ENCODE results near the gene GSTT2B.
A peak's percentile ranks its signal among the peaks of the same experiment; 100 is the strongest.
"Not testable (repeated sequence)": the region's sequence is repeated elsewhere in the genome, so short reads cannot be mapped to it uniquely, and the experiment has no call there.

The GSTT2B gene

DNA sequence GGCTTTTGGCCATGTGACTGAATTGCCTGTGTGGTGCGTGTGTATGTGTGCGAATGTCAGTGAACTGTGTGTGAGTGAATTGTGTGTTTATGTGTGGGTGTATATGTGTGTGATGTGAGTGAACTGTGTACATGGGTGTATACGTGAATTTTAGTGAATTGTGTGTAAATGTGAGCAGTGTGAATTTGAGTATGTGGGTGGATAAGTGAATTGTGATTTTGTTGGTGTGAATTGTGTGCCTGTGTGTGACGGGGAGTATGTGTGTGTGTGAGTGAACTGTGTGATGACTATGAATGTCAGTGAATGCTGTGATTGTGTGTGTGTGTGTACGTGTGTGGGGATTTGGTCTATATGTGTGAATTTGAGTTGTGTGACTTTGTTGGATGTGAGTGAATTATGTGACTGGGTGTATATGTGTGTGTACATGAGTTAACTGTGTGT, 9.2 kb upstream of the GSTT2B start:
- H3K27me3 ChIP-seq (ENCODE audit: insufficient read depth, low read depth, severe bottlenecking) = no peaks in the 10 kb centered on the region
- H3K36me3 ChIP-seq = peaks cover 19% of the 10 kb centered on the region
- no peak overlapping the region for H3K4me3 ChIP-seq (ENCODE audit: low read depth, low read length)
- no peak for DNase-seq
- H3K27ac ChIP-seq = no peak overlapping the region
- H3K9me3 ChIP-seq (ENCODE audit: severe bottlenecking) = no peaks in the 10 kb centered on the region
- TF ChIP-seq, protein P1, sequence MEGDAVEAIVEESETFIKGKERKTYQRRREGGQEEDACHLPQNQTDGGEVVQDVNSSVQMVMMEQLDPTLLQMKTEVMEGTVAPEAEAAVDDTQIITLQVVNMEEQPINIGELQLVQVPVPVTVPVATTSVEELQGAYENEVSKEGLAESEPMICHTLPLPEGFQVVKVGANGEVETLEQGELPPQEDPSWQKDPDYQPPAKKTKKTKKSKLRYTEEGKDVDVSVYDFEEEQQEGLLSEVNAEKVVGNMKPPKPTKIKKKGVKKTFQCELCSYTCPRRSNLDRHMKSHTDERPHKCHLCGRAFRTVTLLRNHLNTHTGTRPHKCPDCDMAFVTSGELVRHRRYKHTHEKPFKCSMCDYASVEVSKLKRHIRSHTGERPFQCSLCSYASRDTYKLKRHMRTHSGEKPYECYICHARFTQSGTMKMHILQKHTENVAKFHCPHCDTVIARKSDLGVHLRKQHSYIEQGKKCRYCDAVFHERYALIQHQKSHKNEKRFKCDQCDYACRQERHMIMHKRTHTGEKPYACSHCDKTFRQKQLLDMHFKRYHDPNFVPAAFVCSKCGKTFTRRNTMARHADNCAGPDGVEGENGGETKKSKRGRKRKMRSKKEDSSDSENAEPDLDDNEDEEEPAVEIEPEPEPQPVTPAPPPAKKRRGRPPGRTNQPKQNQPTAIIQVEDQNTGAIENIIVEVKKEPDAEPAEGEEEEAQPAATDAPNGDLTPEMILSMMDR (IDR thresholded peaks at IDR 0.05; ENCODE audit: low read depth, low read length) = no peak

DNA sequence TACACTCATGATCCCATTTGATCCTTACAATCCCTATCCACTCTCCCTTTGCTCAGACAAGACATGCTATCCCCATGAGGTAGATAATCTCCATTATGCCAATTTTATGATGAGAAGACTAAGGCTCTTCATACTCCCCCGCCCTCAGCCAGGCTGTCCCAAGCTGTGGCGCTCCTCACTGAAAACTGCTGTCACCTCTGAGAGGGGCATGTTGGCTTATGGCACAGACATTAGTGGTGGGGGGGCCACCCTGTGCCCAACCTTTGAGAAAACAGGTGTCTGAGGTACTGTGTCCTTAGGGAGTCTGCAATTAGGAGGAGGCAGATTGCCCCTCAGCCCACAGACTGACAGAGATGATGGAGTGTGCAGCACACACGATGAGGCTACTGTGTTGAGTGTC, 8.1 kb upstream of the GSTT2B start:
- DNase-seq = no peak
- Histone ChIP-seq H3K27me3 (ENCODE audit: insufficient read depth, low read depth, severe bottlenecking) (no peaks in the 10 kb centered on the region), H3K27ac (no peak overlapping the region), H3K36me3 (peaks cover 19% of the 10 kb centered on the region), H3K4me3 (ENCODE audit: low read depth, low read length) (no peak overlapping the region), H3K9me3 (ENCODE audit: severe bottlenecking) (no peaks in the 10 kb centered on the region)
- TF ChIP-seq, protein P1 (IDR thresholded peaks at IDR 0.05; ENCODE audit: low read depth, low read length) = no peak

DNA sequence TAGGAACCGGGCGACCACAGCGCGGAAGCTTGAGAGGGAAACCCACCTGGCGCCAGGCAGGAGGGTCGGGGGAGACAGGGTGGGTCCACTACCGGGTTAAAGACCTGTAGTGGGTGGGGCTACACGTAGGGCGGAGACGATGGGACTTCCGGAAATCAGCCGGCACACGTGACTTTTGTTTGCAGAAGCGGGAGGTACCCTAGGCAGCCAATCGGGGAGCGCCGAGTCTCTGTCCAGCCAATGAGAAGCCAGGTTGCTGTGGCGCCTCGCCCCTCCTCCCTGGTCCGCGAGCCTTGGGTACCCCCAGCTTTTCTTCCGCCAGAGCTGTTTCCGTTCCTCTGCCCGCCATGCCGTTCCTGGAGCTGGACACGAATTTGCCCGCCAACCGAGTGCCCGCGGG, 5.6 kb upstream of the GSTT2B start, which contains the start of gene DDTL:
DDTL (plus strand) TSS at position 321 of the 400 bp plus-strand sequence; CDS start at position 348, 27 bp downstream.
- not testable (repeated sequence) for H3K4me3 ChIP-seq (ENCODE audit: low read depth, low read length); H3K27ac ChIP-seq; H3K9me3 ChIP-seq (ENCODE audit: severe bottlenecking); DNase-seq; H3K27me3 ChIP-seq (ENCODE audit: insufficient read depth, low read depth, severe bottlenecking)
- peaks cover 19% of the 10 kb centered on the region for H3K36me3 ChIP-seq

DNA sequence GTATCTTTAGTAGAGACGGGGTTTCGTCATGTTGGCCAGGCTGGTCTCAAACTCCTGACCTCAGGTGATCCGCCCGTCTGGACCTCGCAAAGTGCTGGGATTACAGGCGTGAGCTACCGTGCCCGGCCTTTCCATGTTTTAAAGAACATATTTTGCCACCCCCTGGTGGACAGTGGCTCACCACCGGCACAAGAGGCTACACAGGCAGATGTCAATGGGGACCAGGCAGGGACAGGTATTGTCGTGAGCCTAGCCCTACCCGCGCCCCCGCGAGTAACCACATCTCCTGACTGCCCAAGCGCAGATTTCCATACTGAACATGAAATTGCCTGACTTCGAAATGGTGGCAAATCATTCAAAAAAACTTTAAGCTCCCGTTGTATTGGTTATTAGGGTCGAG, 5.1 kb upstream of the GSTT2B start:
- H3K9me3 ChIP-seq (ENCODE audit: severe bottlenecking); H3K4me3 ChIP-seq (ENCODE audit: low read depth, low read length); H3K27ac ChIP-seq; H3K27me3 ChIP-seq (ENCODE audit: insufficient read depth, low read depth, severe bottlenecking); DNase-seq: not testable (repeated sequence)
- peaks cover 17% of the 10 kb centered on the region for H3K36me3 ChIP-seq

DNA sequence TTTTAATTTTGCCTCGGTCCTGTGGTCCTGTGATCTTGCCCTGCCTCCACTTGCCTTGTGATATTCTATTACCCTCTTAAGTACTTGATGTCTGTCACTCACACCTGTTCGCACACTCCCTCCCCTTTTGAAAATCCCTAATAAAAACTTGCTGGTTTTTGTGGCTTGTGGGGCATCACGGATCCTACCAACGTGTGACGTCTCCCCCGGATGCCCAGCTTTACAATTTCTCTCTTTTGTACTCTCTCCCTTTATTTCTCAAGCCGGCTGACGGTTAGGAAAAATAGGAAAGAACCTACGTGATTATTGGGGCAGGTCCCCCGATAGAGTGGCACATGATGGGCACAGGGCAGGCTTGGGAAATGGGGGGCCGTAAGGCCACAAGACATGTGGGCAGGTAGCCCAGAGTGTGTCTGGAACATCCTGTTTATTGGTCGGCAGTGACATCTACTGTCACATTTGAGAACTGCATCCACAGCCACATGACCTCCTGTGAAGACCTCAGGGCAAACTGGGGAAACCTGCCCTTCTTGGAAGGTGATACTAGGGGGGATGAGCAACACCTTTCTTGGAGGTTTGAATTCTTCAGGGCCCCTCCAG, 4.6 kb downstream of the GSTT2B start:
- not testable (repeated sequence) for H3K9me3 ChIP-seq (ENCODE audit: severe bottlenecking); H3K27me3 ChIP-seq (ENCODE audit: insufficient read depth, low read depth, severe bottlenecking); H3K36me3 ChIP-seq; H3K27ac ChIP-seq; H3K4me3 ChIP-seq (ENCODE audit: low read depth, low read length)
- DNase-seq = peak; percentile 74
- TF ChIP-seq, protein P1 (IDR thresholded peaks at IDR 0.05; ENCODE audit: low read depth, low read length) = peak; percentile 80

DNA sequence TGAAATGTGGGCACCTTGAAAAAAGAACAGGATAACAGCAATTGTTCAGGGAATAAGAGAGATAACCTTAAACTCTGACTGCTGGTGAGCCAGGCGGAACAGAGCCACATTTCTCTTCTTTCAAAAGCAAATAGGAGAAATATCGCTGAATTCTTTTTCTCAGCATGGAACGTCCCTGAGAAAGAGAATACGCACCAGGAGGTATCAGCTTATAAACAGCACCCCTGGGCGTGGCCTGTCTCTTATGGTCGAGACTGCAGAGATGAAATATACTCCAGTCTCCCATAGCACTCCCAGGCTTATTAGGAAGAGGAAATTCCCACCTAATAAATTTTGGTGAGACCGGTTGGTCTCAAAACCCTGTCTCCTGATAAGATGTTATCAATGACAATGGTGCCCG, 5.1 kb downstream of the GSTT2B start:
- not testable (repeated sequence) for H3K27ac ChIP-seq; H3K4me3 ChIP-seq (ENCODE audit: low read depth, low read length)

DNA sequence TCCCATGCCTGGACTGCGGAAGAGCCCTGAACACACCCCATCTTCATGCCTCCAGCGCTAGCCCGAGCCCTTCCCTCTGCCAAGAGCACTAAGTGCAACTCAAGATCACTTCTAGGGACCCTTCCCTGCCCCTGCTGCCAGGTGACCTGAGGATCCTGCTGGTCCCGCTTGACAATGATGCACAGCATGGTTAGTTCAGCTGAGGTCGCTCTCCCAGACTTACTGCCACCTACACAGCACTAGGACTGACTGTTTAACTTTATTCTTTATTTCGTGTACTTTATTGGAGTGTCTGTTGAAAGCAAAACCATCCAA, 6.0 kb downstream of the GSTT2B start:
- not testable (repeated sequence) for H3K27ac ChIP-seq; H3K36me3 ChIP-seq; H3K27me3 ChIP-seq (ENCODE audit: insufficient read depth, low read depth, severe bottlenecking); H3K4me3 ChIP-seq (ENCODE audit: low read depth, low read length); H3K9me3 ChIP-seq (ENCODE audit: severe bottlenecking)
- DNase-seq = peak; percentile 38

More for the DNA sequence above, 5.1 kb downstream of the GSTT2B start:
- H3K9me3 ChIP-seq (ENCODE audit: severe bottlenecking); H3K36me3 ChIP-seq; DNase-seq; H3K27me3 ChIP-seq (ENCODE audit: insufficient read depth, low read depth, severe bottlenecking): not testable (repeated sequence)

DNA sequence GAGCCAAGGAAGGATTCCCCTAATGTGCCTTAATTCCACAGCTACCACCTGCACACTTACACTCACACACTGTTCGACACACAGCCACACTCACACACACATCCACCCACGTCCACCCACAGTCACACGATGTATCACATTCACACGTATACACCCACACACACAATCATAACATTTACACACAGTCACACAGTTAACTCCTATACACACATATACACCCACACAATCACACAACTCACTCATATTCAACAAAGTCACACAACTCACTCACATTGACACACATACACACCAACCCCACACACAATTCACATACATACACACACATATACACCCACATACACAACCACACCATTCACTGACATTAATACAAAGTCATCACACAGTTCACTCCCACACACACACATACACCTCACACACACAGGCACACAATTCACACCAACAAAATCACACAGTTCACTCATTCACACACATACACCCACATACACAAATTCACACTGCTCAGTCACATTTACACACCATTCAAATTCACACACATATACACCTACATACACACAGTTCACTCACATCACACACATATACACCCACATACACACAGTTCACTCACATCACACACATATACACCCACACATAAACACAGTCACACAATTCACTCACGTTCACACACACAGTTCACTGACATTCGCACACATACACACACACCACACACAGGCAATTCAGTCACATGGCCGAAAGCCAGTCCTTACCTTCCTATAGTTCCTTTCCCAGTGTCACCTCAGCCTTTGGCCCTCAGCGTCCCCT, 6.6 kb downstream of the GSTT2B start:
- H3K27me3 ChIP-seq (ENCODE audit: insufficient read depth, low read depth, severe bottlenecking); H3K4me3 ChIP-seq (ENCODE audit: low read depth, low read length); H3K27ac ChIP-seq; H3K9me3 ChIP-seq (ENCODE audit: severe bottlenecking); H3K36me3 ChIP-seq; DNase-seq: not testable (repeated sequence)

DNA sequence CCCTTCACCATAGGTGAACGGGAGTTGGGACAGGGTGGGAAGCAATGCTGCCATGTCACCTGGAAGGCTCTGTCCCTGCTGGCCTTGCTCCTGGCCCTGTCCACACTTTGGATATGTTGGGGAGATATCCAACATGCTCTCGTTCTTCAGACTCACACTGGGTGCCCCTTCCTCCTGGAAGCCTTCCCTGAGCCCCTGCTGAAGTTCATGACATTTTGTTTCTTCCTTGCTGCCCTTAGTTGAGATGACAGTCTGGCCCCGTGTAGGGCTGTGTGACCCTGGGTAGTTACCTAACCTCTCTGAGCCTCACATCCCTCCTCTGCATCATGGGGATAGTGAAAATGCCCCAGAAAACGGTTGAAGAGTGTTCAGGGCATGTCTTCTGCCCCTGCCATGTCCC, 7.5 kb downstream of the GSTT2B start:
- H3K9me3 ChIP-seq (ENCODE audit: severe bottlenecking); H3K27ac ChIP-seq; DNase-seq; H3K36me3 ChIP-seq; H3K4me3 ChIP-seq (ENCODE audit: low read depth, low read length); H3K27me3 ChIP-seq (ENCODE audit: insufficient read depth, low read depth, severe bottlenecking): not testable (repeated sequence)

DNA sequence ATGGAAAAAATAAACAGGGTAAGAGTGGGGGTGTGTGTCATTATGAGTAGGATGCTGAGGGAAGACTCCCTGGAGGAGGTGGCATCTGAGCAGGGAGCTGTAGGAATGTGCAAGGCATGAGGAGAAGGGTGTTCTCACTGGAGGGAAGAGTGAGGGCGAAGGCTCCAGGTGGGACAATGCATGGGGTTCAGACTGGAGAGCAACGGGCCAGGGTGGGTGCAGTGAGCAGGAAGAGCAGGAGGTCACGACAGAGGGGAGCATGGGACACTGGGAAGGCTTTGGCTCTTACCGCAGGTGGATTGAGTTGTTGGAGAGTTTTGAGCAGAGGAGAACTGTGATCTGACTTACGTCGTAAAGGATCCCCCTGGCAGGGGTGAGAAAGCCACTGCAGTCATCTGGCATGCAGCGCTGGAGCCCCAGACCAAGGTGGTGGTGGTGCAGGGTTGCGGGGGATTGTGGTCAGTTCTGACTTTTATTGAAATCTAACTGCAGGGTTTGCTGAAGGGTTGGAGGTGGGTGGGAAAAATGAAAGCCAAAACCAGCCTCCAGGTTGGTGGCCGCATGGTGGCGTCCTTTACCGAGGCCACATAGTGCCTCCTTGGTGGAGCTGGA, 8.1 kb downstream of the GSTT2B start:
- not testable (repeated sequence) for H3K9me3 ChIP-seq (ENCODE audit: severe bottlenecking); H3K4me3 ChIP-seq (ENCODE audit: low read depth, low read length); H3K27me3 ChIP-seq (ENCODE audit: insufficient read depth, low read depth, severe bottlenecking); H3K27ac ChIP-seq; DNase-seq; H3K36me3 ChIP-seq

DNA sequence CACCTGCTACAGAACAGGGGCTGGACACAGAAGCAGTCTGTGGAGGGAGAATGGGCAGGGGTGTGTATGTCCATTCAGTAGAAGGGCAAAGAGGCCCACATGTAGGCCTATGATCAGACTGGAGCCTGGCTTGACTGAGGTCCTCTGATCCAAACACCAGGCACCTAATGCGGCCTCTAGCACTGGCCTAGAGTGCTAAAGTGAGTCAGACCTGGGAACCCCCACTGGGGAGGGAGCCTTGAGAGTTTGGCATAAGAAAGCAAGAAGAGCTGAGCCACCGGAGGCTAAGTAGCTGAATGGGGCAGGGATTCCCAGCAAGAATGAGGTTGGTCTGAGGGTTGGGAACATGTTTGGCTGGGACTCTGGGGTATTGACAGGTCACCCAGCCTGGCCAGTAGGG, 9.6 kb downstream of the GSTT2B start:
- not testable (repeated sequence) for DNase-seq; H3K27ac ChIP-seq; H3K27me3 ChIP-seq (ENCODE audit: insufficient read depth, low read depth, severe bottlenecking); H3K9me3 ChIP-seq (ENCODE audit: severe bottlenecking); H3K36me3 ChIP-seq; H3K4me3 ChIP-seq (ENCODE audit: low read depth, low read length)

Measured in WERI-Rb-1 (cell line).